Measurements from ENCODE around the gene MAPK8IP2.
A peak's percentile ranks its signal among the peaks of the same experiment; 100 is the strongest.

The MAPK8IP2 gene

GRCh38 chr22:50571264-50572175, 29.1 kb upstream of the MAPK8IP2 start:
- Histone ChIP-seq H3K9me3 (ENCODE audit: control insufficient read depth, insufficient read depth, low read depth, low read length) (no peaks in the 10 kb centered on the region), H3K36me3 (ENCODE audit: control insufficient read depth in 2 of 2, insufficient read depth in 1 of 2, low read length in 2 of 2) (peaks cover 50 to 88% of the 10 kb centered on the region in 2 experiments), H3K27ac (ENCODE audit: extremely low read depth, low read depth, low read length) (no peak overlapping the region), H3K4me1 (ENCODE audit: control insufficient read depth, insufficient read depth, low read length) (no peaks in the 10 kb centered on the region), H3K4me3 (ENCODE audit: low read depth, low read length) (no peak overlapping the region)
- CTCF ChIA-PET, result interaction anchor here (1.0 to 1.9 kb wide), 3 partner anchors 9 to 50 kb away, joined by 3 to 12 read pairs (median 4); partner anchors contain the start of genes CHKB and SYCE3
- TF ChIP-seq SCRT2 (tag by site-specific recombination; IDR thresholded peaks at IDR 0.05) (peak; percentile 36; the same call in 1 of the 2 replicates), ZNF785 (tag by site-specific recombination; IDR thresholded peaks at IDR 0.05) (no peak), ZNF350 (tag by site-specific recombination; IDR thresholded peaks at IDR 0.05) (no peak)
- TF ChIP-seq, protein P1, sequence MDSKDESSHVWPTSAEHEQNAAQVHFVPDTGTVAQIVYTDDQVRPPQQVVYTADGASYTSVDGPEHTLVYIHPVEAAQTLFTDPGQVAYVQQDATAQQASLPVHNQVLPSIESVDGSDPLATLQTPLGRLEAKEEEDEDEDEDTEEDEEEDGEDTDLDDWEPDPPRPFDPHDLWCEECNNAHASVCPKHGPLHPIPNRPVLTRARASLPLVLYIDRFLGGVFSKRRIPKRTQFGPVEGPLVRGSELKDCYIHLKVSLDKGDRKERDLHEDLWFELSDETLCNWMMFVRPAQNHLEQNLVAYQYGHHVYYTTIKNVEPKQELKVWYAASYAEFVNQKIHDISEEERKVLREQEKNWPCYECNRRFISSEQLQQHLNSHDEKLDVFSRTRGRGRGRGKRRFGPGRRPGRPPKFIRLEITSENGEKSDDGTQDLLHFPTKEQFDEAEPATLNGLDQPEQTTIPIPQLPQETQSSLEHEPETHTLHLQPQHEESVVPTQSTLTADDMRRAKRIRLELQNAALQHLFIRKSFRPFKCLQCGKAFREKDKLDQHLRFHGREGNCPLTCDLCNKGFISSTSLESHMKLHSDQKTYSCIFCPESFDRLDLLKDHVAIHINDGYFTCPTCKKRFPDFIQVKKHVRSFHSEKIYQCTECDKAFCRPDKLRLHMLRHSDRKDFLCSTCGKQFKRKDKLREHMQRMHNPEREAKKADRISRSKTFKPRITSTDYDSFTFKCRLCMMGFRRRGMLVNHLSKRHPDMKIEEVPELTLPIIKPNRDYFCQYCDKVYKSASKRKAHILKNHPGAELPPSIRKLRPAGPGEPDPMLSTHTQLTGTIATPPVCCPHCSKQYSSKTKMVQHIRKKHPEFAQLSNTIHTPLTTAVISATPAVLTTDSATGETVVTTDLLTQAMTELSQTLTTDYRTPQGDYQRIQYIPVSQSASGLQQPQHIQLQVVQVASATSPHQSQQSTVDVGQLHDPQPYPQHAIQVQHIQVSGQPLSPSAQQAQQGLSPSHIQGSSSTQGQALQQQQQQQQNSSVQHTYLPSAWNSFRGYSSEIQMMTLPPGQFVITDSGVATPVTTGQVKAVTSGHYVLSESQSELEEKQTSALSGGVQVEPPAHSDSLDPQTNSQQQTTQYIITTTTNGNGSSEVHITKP (tag by site-specific recombination; IDR thresholded peaks at IDR 0.05), result peak; percentile 35; the same call in 1 of the 2 replicates
- POLR2A ChIA-PET, result interaction anchor here (1.1 to 2.6 kb wide), 3 partner anchors 9 to 46 kb away, joined by 4 to 15 read pairs (median 7); partner anchors contain the start of genes CHKB, SCO2 and SYCE3

- POLR2A ChIA-PET, result interaction anchor here (0.9 to 2.6 kb wide), 3 partner anchors 9 to 47 kb away, joined by 6 to 15 read pairs (median 7); partner anchors contain the start of genes CHKB, SCO2 and SYCE3
Observed at GRCh38 chr22:50572965-50573364, 27.6 kb upstream of the MAPK8IP2 start.

More at GRCh38 chr22:50572965-50573364, 27.6 kb upstream of the MAPK8IP2 start:
- H3K27ac ChIP-seq (ENCODE audit: extremely low read depth, low read depth, low read length), result no peak overlapping the region
- no peak overlapping the region for H3K4me3 ChIP-seq (ENCODE audit: low read depth, low read length)
- CTCF ChIA-PET, result interaction anchor here (0.5 to 1.9 kb wide), 4 partner anchors 10 to 48 kb away, joined by 3 to 12 read pairs (median 6); partner anchors contain the start of gene SYCE3
- TF ChIP-seq KLF7 (tag by site-specific recombination; IDR thresholded peaks at IDR 0.05; ENCODE audit: borderline replicate concordance), result no peak
- TF ChIP-seq, protein P2, sequence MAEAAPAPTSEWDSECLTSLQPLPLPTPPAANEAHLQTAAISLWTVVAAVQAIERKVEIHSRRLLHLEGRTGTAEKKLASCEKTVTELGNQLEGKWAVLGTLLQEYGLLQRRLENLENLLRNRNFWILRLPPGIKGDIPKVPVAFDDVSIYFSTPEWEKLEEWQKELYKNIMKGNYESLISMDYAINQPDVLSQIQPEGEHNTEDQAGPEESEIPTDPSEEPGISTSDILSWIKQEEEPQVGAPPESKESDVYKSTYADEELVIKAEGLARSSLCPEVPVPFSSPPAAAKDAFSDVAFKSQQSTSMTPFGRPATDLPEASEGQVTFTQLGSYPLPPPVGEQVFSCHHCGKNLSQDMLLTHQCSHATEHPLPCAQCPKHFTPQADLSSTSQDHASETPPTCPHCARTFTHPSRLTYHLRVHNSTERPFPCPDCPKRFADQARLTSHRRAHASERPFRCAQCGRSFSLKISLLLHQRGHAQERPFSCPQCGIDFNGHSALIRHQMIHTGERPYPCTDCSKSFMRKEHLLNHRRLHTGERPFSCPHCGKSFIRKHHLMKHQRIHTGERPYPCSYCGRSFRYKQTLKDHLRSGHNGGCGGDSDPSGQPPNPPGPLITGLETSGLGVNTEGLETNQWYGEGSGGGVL (tag by site-specific recombination; IDR thresholded peaks at IDR 0.05), result no peak
- TF ChIP-seq ZNF660 (tag by site-specific recombination; IDR thresholded peaks at IDR 0.05), result no peak
- TF ChIP-seq YY1 (tag by site-specific recombination; IDR thresholded peaks at IDR 0.05), result no peak
- TF ChIP-seq ZNF174 (tag by site-specific recombination; IDR thresholded peaks at IDR 0.05), result no peak
- no peak for TF ChIP-seq SCRT1 (tag by site-specific recombination; IDR thresholded peaks at IDR 0.05; ENCODE audit: borderline replicate concordance)
- TF ChIP-seq, protein P3, sequence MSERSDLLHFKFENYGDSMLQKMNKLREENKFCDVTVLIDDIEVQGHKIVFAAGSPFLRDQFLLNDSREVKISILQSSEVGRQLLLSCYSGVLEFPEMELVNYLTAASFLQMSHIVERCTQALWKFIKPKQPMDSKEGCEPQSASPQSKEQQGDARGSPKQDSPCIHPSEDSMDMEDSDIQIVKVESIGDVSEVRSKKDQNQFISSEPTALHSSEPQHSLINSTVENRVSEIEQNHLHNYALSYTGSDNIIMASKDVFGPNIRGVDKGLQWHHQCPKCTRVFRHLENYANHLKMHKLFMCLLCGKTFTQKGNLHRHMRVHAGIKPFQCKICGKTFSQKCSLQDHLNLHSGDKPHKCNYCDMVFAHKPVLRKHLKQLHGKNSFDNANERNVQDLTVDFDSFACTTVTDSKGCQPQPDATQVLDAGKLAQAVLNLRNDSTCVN (tag by site-specific recombination; optimal IDR thresholded peaks at IDR 0.05), result no peak
- TF ChIP-seq ZNF114 (tag by site-specific recombination; IDR thresholded peaks at IDR 0.05), result no peak
- TF ChIP-seq ZNF341 (tag by site-specific recombination; IDR thresholded peaks at IDR 0.05; ENCODE audit: low read depth), result no peak
- TF ChIP-seq ZNF214 (tag by site-specific recombination; IDR thresholded peaks at IDR 0.05; ENCODE audit: borderline replicate concordance), result no peak
- TF ChIP-seq ZSCAN16 (tag by site-specific recombination; IDR thresholded peaks at IDR 0.05), result no peak
- no peak for TF ChIP-seq ZNF121 (tag by site-specific recombination; IDR thresholded peaks at IDR 0.05)
- no peak for TF ChIP-seq KLF1 (tag by site-specific recombination; IDR thresholded peaks at IDR 0.05)
- no peak for TF ChIP-seq ZNF394 (tag by site-specific recombination; IDR thresholded peaks at IDR 0.05; ENCODE audit: borderline replicate concordance)
- no peak for TF ChIP-seq PATZ1 (tag by site-specific recombination; IDR thresholded peaks at IDR 0.05)
- TF ChIP-seq GLIS1 (tag by site-specific recombination; IDR thresholded peaks at IDR 0.05), result no peak
- TF ChIP-seq BCL11A (tag by site-specific recombination; IDR thresholded peaks at IDR 0.05; ENCODE audit: low read depth), result no peak
- no peak for TF ChIP-seq KLF17 (tag by site-specific recombination; IDR thresholded peaks at IDR 0.05)
- TF ChIP-seq KLF9 (tag by site-specific recombination; IDR thresholded peaks at IDR 0.05; ENCODE audit: low read depth), result no peak
- H3K9me3 ChIP-seq (ENCODE audit: control insufficient read depth, insufficient read depth, low read depth, low read length), result no peaks in the 10 kb centered on the region
- no peaks in the 10 kb centered on the region for H3K4me1 ChIP-seq (ENCODE audit: control insufficient read depth, insufficient read depth, low read length)
- H3K36me3 ChIP-seq (ENCODE audit: control insufficient read depth in 2 of 2, insufficient read depth in 1 of 2, low read length in 2 of 2), result peaks cover 44 to 94% of the 10 kb centered on the region in 2 experiments
